WTC11 (cell line): Measurements from ENCODE around the gene CENPM. TPM values are rescaled to one million over a fixed set of nuclear protein-coding genes. Genes with fewer than 3 reads are reported as not detected.

Experiments
- ATAC-seq: fragments of 200-7000 bp; cut with Tn5 transposase; 2 replicates; pipeline ENCODE4 v1.10.0; 2021; ENCODE audit warnings: mild to moderate bottlenecking, moderate library complexity
- CTCF ChIA-PET: fragments of 300-600 bp; sonication (Branson Sonifier 250); formaldehyde crosslinking; loops from one replicate; lab custom pipeline; 2021; ENCODE audit warnings: antibody characterized with exemption; lab: Charles Lee
- POLR2A ChIA-PET: fragments of 350-600 bp; sonication (Branson Sonifier 250); formaldehyde crosslinking; loops from one replicate; lab custom pipeline; 2021; ENCODE audit warnings: antibody characterized with exemption; lab: Charles Lee
- DNase-seq: peaks from one replicate; pipeline ENCODE4 v3.0.0; 2021; ENCODE audit warnings: low spot score
- H3K27ac Mint-ChIP-seq: 2 replicates; pipeline ENCODE4 v1.8.0; 2021; ENCODE audit warnings: mixed read lengths
- H3K27me3 Mint-ChIP-seq: 2 replicates; pipeline ENCODE4 v1.8.0; 2021; ENCODE audit warnings: low read depth, mild to moderate bottlenecking, moderate library complexity, mixed read lengths
- H3K36me3 Mint-ChIP-seq: 2 replicates; pipeline ENCODE4 v1.8.0; 2021; ENCODE audit warnings: mixed read lengths
- H3K4me1 Mint-ChIP-seq: 2 replicates; pipeline ENCODE4 v1.8.0; 2022; ENCODE audit warnings: mixed read lengths
- H3K4me3 Mint-ChIP-seq: 2 replicates; pipeline ENCODE4 v1.8.0; 2021; ENCODE audit warnings: mild to moderate bottlenecking, moderate library complexity, mixed read lengths
- H3K9me3 Mint-ChIP-seq: 2 replicates; pipeline ENCODE4 v1.8.0; 2021; ENCODE audit warnings: mixed read lengths
- ATF6 ChIP-seq: sonication (generic); formaldehyde crosslinking; IDR thresholded peaks from 2 replicates; pipeline ENCODE4 v1.8.1; 2023; ENCODE audit warnings: mild to moderate bottlenecking, missing genetic modification reagents
- ELF4 ChIP-seq: sonication (generic); formaldehyde crosslinking; IDR thresholded peaks from 2 replicates; pipeline ENCODE4 v1.8.1; 2022; ENCODE audit warnings: low read depth, mild to moderate bottlenecking, moderate library complexity, missing genetic modification reagents
- FOXJ3 ChIP-seq: sonication (generic); formaldehyde crosslinking; IDR thresholded peaks from 2 replicates; pipeline ENCODE4 v1.9.0; 2021; ENCODE audit warnings: missing genetic modification reagents, mild to moderate bottlenecking, borderline replicate concordance
- GABPB1 ChIP-seq: sonication (generic); formaldehyde crosslinking; IDR thresholded peaks from 2 replicates; pipeline ENCODE4 v1.8.1; 2023; ENCODE audit warnings: mild to moderate bottlenecking, missing genetic modification reagents
- HMGA2 ChIP-seq: fragments of 250-450 bp; sonication (Bioruptor Pico); IDR thresholded peaks from 2 replicates; pipeline ENCODE4 v1.4.0; 2021; ENCODE audit warnings: mild to moderate bottlenecking, moderate library complexity
- HMGXB4 ChIP-seq: sonication (generic); formaldehyde crosslinking; IDR thresholded peaks from 2 replicates; pipeline ENCODE4 v1.8.1; 2023; ENCODE audit warnings: mild to moderate bottlenecking, moderate library complexity, missing genetic modification reagents
- MYBL2 ChIP-seq: sonication (generic); formaldehyde crosslinking; IDR thresholded peaks from 2 replicates; pipeline ENCODE4 v1.8.1; 2023; ENCODE audit warnings: mild to moderate bottlenecking, moderate library complexity, missing genetic modification reagents
- NFYB ChIP-seq: sonication (generic); formaldehyde crosslinking; conservative IDR thresholded peaks from 2 replicates; pipeline ENCODE4 v1.8.0; 2022; ENCODE audit warnings: low read depth, missing genetic modification reagents
- NR2C2 ChIP-seq: sonication (generic); formaldehyde crosslinking; IDR thresholded peaks from 2 replicates; pipeline ENCODE4 v1.8.0; 2022; ENCODE audit warnings: mild to moderate bottlenecking, missing genetic modification reagents
- OVOL2 ChIP-seq: fragments of 250-450 bp; sonication (Bioruptor Pico); IDR thresholded peaks from 2 replicates; pipeline ENCODE4 v1.9.0; 2021; ENCODE audit warnings: mild to moderate bottlenecking, borderline replicate concordance
- RELA ChIP-seq: sonication (generic); formaldehyde crosslinking; IDR thresholded peaks from 2 replicates; pipeline ENCODE4 v1.8.1; 2022; ENCODE audit warnings: missing genetic modification reagents, mild to moderate bottlenecking, borderline replicate concordance
- SP1 ChIP-seq: sonication (generic); formaldehyde crosslinking; conservative IDR thresholded peaks from 2 replicates; pipeline ENCODE4 v1.8.1; 2022; ENCODE audit warnings: missing genetic modification reagents
- TEAD1 ChIP-seq: sonication (generic); formaldehyde crosslinking; IDR thresholded peaks from 2 replicates; pipeline ENCODE4 v1.8.0; 2022; ENCODE audit warnings: mild to moderate bottlenecking, missing genetic modification reagents
- TP53 ChIP-seq: sonication (generic); formaldehyde crosslinking; IDR thresholded peaks from 2 replicates; pipeline ENCODE4 v1.8.1; 2023; ENCODE audit warnings: mild to moderate bottlenecking, missing genetic modification reagents
- ZMAT4 ChIP-seq: fragments of 250-450 bp; sonication (Bioruptor Pico); IDR thresholded peaks from 2 replicates; pipeline ENCODE4 v1.9.0; 2021; ENCODE audit warnings: mild to moderate bottlenecking
- ZNF121 ChIP-seq: sonication (generic); formaldehyde crosslinking; IDR thresholded peaks from 2 replicates; pipeline ENCODE4 v1.8.0; 2023; ENCODE audit warnings: missing genetic modification reagents
- ZNF232 ChIP-seq: sonication (generic); formaldehyde crosslinking; IDR thresholded peaks from 2 replicates; pipeline ENCODE4 v1.8.0; 2022; ENCODE audit warnings: mild to moderate bottlenecking, missing genetic modification reagents
- ZNF423 ChIP-seq: fragments of 250-450 bp; sonication (Bioruptor Pico); IDR thresholded peaks from 2 replicates; pipeline ENCODE4 v2.1.2; 2022; ENCODE audit warnings: mild to moderate bottlenecking, moderate library complexity
- ZNF671 ChIP-seq: fragments of 250-450 bp; sonication (Bioruptor Pico); IDR thresholded peaks from 2 replicates; pipeline ENCODE4 v1.8.0; 2021; ENCODE audit warnings: mild to moderate bottlenecking
- total RNA-seq: library from RNA; stranded (reverse); gene quantifications from 3 replicates; pipeline ENCODE4 v1.2.3, GENCODE V29; 2021
- TF ChIP-seq, protein P1 (sequence below): sonication (generic); formaldehyde crosslinking; IDR thresholded peaks from 2 replicates; pipeline ENCODE4 v1.8.1; 2023; ENCODE audit warnings: mild to moderate bottlenecking, missing genetic modification reagents, moderate library complexity
- TF ChIP-seq, protein P2 (sequence below): sonication (generic); formaldehyde crosslinking; IDR thresholded peaks from 2 replicates; pipeline ENCODE4 v1.8.1; 2022; ENCODE audit warnings: low read depth, missing genetic modification reagents, borderline replicate concordance
- TF ChIP-seq, protein P3 (sequence below): fragments of 250-450 bp; sonication (Bioruptor Pico); IDR thresholded peaks from 2 replicates; pipeline ENCODE4 v1.9.0; 2021; ENCODE audit warnings: moderate library complexity, mild to moderate bottlenecking, inconsistent platforms, borderline replicate concordance
- TF ChIP-seq, protein P4 (sequence below): fragments of 250-450 bp; sonication (Bioruptor Pico); IDR thresholded peaks from 2 replicates; pipeline ENCODE4 v2.1.2; 2022; ENCODE audit warnings: mild to moderate bottlenecking, moderate library complexity
- TF ChIP-seq, protein P5 (sequence below): sonication (generic); formaldehyde crosslinking; IDR thresholded peaks from 2 replicates; pipeline ENCODE4 v1.8.0; 2022; ENCODE audit warnings: mild to moderate bottlenecking, missing genetic modification reagents
- TF ChIP-seq, protein P6 (sequence below): sonication (generic); formaldehyde crosslinking; IDR thresholded peaks from 2 replicates; pipeline ENCODE4 v1.8.1; 2022; ENCODE audit warnings: mild to moderate bottlenecking, moderate library complexity, missing genetic modification reagents

CENPM gene
- total RNA-seq, 1 experiment from 2014 or later: 40.3 TPM

DNA sequence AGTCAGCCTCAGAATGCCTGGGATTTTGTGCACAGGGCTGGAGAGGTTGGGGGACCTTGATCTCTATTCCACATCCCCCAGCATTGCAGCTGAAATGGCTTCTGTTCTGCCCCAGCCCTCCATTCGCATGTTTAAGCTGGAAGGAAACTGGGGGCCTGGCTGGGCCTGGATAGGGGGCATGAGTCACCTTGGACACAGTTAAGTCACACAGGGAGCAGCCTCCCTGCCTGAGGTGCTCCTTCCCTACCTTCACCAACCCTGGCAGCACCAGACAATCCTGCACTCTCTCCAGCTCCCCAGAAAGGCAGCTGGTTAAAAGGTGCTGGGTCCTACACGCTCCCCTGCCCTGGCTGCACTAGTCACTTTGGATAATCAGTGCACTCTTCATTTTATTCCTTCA, 5.8 kb upstream of the CENPM start:
- Mint-ChIP-seq H3K4me3 (no peak overlapping the region), H3K27ac (no peak overlapping the region), H3K9me3 (peaks cover 3% of the 10 kb centered on the region), H3K27me3 (peaks cover 11% of the 10 kb centered on the region), H3K4me1 (peaks cover 24% of the 10 kb centered on the region), H3K36me3 (peaks cover 2% of the 10 kb centered on the region)
- ATAC-seq (no peak), DNase-seq (no peak)
- TF ChIP-seq ZMAT4 (CRISPR knock-in tag) (no peak), SP1 (CRISPR knock-in tag) (no peak), NFYB (CRISPR knock-in tag) (no peak), ZNF423 (CRISPR knock-in tag) (no peak)
- TF ChIP-seq, protein P1, sequence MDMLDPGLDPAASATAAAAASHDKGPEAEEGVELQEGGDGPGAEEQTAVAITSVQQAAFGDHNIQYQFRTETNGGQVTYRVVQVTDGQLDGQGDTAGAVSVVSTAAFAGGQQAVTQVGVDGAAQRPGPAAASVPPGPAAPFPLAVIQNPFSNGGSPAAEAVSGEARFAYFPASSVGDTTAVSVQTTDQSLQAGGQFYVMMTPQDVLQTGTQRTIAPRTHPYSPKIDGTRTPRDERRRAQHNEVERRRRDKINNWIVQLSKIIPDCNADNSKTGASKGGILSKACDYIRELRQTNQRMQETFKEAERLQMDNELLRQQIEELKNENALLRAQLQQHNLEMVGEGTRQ: no peak
- ChIA-PET CTCF (interaction anchor here (1.0 to 6.6 kb wide), 11 partner anchors 9 to 286 kb away, joined by 3 to 37 read pairs (median 5); partner anchors contain the start of genes NDUFA6 and TNFRSF13C), POLR2A (no interaction called here)

DNA sequence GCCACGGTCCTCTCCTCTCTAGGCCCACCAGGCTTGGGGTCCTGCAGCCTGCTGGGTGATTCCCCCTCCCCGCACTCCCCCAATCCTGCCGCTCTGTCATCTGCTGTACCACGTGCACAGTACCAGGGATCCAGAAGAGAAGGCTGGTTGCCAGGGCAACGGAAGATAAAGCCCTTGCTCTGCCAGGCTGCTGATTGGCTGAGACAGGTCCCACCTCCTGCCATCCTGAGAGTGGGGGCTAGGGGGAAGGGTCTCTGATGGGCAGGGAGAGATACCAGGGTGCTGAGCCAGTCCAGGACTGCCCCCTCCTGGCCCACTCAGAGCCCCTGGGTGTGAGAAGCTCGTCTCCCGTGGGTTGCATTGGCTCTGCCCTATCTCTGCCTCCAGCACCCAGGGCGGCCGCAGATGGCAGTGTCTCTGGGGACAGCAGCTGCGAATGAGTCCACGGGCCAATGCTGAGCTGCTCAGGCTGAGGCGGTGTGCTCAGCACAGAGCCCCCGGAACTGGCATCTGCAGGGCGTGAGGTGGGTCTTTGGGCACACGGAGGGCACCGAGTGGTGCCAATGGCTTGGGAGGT, 5.0 kb upstream of the CENPM start, which contains the start of gene SMIM45:
Gene SMIM45 (plus strand): TSS at position 253 of the 577 bp plus-strand sequence.
- DNase-seq (peak; percentile 58), ATAC-seq (peak; percentile 47)
- ChIA-PET POLR2A (no interaction called here), CTCF (interaction anchor here (0.5 to 6.6 kb wide), 11 partner anchors 10 to 447 kb away, joined by 3 to 37 read pairs (median 5); partner anchors contain the start of gene TNFRSF13C)
- peaks cover 26% of the 10 kb centered on the region for H3K4me1 Mint-ChIP-seq
- H3K4me3 Mint-ChIP-seq: no peak within 1 kb of the TSS
- H3K27ac Mint-ChIP-seq: 0 out of 2 replicates have a peak within 1 kb of the TSS, but pooled peaks have one; percentile 32
- H3K9me3 Mint-ChIP-seq: no peaks in the 10 kb centered on the region
- no peaks in the 10 kb centered on the region for H3K36me3 Mint-ChIP-seq
- peaks cover 8% of the 10 kb centered on the region for H3K27me3 Mint-ChIP-seq
- TF ChIP-seq ZNF232 (CRISPR knock-in tag) (no peak), HMGA2 (CRISPR knock-in tag) (no peak), OVOL2 (no peak), ATF6 (CRISPR knock-in tag) (no peak), ZNF121 (no peak), FOXJ3 (no peak), MYBL2 (CRISPR knock-in tag) (no peak), ZNF671 (CRISPR knock-in tag) (no peak), NR2C2 (CRISPR knock-in tag) (no peak), TEAD1 (CRISPR knock-in tag) (no peak), RELA (CRISPR knock-in tag) (no peak), GABPB1 (CRISPR knock-in tag) (no peak), ELF4 (no peak), TP53 (no peak), NFYB (CRISPR knock-in tag) (peak; percentile 41; the same call in 1 of the 2 replicates), HMGXB4 (CRISPR knock-in tag) (no peak)
- TF ChIP-seq, protein P2, sequence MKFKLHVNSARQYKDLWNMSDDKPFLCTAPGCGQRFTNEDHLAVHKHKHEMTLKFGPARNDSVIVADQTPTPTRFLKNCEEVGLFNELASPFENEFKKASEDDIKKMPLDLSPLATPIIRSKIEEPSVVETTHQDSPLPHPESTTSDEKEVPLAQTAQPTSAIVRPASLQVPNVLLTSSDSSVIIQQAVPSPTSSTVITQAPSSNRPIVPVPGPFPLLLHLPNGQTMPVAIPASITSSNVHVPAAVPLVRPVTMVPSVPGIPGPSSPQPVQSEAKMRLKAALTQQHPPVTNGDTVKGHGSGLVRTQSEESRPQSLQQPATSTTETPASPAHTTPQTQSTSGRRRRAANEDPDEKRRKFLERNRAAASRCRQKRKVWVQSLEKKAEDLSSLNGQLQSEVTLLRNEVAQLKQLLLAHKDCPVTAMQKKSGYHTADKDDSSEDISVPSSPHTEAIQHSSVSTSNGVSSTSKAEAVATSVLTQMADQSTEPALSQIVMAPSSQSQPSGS (CRISPR knock-in tag): no peak
- TF ChIP-seq, protein P3, sequence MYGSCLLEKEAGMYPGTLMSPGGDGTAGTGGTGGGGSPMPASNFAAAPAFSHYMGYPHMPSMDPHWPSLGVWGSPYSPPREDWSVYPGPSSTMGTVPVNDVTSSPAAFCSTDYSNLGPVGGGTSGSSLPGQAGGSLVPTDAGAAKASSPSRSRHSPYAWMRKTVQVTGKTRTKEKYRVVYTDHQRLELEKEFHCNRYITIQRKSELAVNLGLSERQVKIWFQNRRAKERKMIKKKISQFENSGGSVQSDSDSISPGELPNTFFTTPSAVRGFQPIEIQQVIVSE (CRISPR knock-in tag): no peak
- TF ChIP-seq, protein P4, sequence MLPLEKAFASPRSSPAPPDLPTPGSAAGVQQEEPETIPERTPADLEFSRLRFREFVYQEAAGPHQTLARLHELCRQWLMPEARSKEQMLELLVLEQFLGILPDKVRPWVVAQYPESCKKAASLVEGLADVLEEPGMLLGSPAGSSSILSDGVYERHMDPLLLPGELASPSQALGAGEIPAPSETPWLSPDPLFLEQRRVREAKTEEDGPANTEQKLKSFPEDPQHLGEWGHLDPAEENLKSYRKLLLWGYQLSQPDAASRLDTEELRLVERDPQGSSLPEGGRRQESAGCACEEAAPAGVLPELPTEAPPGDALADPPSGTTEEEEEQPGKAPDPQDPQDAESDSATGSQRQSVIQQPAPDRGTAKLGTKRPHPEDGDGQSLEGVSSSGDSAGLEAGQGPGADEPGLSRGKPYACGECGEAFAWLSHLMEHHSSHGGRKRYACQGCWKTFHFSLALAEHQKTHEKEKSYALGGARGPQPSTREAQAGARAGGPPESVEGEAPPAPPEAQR (CRISPR knock-in tag): no peak
- TF ChIP-seq, protein P5, sequence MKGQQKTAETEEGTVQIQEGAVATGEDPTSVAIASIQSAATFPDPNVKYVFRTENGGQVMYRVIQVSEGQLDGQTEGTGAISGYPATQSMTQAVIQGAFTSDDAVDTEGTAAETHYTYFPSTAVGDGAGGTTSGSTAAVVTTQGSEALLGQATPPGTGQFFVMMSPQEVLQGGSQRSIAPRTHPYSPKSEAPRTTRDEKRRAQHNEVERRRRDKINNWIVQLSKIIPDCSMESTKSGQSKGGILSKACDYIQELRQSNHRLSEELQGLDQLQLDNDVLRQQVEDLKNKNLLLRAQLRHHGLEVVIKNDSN (CRISPR knock-in tag): peak; percentile 75
- TF ChIP-seq, protein P6, sequence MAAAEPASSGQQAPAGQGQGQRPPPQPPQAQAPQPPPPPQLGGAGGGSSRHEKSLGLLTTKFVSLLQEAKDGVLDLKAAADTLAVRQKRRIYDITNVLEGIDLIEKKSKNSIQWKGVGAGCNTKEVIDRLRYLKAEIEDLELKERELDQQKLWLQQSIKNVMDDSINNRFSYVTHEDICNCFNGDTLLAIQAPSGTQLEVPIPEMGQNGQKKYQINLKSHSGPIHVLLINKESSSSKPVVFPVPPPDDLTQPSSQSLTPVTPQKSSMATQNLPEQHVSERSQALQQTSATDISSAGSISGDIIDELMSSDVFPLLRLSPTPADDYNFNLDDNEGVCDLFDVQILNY (CRISPR knock-in tag): no peak
